Embryonic facial prominence (tissue), 1 donor: ENCODE data around the gene COBLL1.
"Not testable (repeated sequence)": the region's sequence is repeated elsewhere in the genome, so short reads cannot be mapped to it uniquely, and the experiment has no call there.

Source experiments
- DNase-seq: peaks from one replicate; pipeline ENCODE4 v3.0.0-alpha.2; 2016; ENCODE audit errors: extremely low spot score

COBLL1 gene

GRCh38 chr2:164859906-164860693 is 18.5 kb upstream of the COBLL1 start:
- not testable (repeated sequence) for DNase-seq

GRCh38 chr2:164859251-164859818 is 17.7 kb upstream of the COBLL1 start:
- no peak for DNase-seq

GRCh38 chr2:164852086-164852485 is 10.5 kb upstream of the COBLL1 start:
- DNase-seq = no peak

DNA sequence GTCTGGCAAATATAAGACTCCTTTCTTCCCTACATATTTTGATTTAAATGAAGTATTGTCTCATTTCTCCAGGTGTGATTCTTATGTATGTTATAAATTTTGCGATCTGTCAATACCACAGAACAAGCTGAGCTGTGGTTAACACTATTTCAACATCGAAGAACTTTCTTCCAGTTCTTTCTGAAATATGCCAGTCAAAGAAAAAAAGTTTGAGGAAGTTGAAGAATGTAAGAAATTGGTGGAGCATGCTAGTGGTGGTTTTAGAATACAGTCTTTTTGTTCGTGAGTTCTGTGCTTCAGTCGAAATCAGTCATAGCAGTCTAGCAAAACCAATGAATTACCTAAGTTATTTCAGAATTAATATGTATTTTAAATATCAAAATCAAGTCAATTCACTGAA is 8.6 kb upstream of the COBLL1 start:
- DNase-seq = no peak

DNA sequence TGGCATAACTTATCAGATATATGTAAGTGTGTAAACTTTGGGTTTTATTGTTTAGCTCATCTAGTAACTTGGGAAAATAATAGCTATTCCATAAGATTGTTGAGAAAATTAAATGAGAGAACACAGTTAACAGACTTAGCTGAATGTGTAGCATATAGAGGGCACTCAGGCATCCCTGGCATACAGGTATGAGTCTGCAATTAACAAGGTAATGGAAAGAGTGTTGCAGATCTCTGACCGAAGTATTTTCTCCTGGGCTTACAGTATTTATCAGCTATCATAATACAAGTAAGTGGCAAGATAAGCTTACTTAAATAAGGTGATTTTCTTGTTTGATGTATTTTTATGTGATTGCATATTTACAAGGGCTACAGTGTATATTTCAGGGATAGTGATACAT is 7.9 kb upstream of the COBLL1 start:
- no peak for DNase-seq

GRCh38 chr2:164847981-164848741 is 6.5 kb upstream of the COBLL1 start:
- no peak for DNase-seq

GRCh38 chr2:164847291-164847690 is 5.7 kb upstream of the COBLL1 start:
- DNase-seq = no peak

DNA sequence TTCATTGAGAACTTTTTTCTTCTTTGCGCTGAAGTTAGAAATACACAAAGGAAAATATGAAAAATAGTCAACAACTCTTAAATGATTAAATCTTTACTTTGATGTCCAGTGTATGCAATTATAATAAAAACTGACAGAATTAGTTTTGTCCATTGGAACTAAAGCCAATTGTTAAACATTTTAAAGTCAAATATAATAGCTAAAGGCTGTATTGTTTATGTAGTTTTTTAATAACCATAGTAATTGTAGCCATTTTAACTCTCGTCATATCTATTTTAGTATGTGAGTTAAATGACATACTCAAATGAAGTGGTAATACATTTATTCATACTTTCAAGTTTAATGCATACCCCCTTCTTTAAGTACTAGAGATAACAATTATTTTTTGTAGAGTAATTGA is 4.7 kb upstream of the COBLL1 start:
- no peak for DNase-seq

DNA sequence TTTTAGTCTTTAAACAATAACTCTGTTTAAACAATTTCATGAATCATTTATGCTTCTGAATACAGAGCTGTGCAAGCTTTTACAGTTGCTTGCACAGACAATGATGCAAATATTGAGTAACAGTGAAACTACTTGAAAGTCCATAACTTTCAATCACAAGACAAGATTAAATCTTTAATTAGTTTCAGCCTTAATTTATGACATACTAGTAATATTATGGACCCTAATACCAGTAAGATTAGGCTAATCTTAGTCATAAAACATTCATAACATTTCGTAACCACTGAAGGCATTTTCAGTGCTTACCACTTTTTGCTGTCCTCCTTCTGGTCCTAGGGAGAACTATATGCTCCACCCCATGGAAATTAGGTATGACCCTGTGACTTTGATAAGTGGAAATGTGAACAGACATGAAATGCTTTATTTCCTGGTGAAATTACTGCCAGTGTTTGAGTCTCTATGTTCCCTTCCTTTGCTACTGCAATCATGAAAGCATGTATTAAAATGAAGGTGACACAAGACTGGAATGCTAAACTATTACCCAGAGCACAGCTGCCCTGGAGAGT is 1.8 kb upstream of the COBLL1 start:
- DNase-seq = no peak

DNA sequence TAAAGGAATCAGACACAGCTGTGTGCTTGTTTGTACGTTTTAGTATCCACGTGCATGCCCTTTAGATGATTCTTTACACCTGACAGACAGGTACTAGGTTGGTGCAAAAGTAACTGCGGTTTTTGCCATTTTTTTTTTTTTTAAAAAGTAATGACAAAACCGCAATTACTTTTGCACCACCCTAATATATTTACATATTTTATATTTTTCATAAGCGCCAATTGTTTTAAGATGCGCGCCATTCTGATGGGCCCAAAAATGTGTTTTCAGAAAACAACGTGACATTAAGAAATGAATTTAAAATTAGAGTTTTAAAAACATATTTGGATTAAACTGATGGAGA is 972 bp upstream of the COBLL1 start:
- DNase-seq = no peak

- DNase-seq = peak; percentile 33
These were observed 499 bp downstream of the COBLL1 start for GRCh38 chr2:164840930-164841718.

GRCh38 chr2:164840458-164840929 is 1.1 kb downstream of the COBLL1 start:
- no peak for DNase-seq

- no peak for DNase-seq
These were observed 1.6 kb downstream of the COBLL1 start for GRCh38 chr2:164839914-164840457.

GRCh38 chr2:164837807-164838206 is 3.8 kb downstream of the COBLL1 start:
- DNase-seq = no peak

- no peak for DNase-seq
These were observed 4.7 kb downstream of the COBLL1 start for GRCh38 chr2:164836907-164837306.

- no peak for DNase-seq
These were observed 6.3 kb downstream of the COBLL1 start for GRCh38 chr2:164835302-164835701.

- DNase-seq = no peak
These were observed 9.7 kb downstream of the COBLL1 start for GRCh38 chr2:164831887-164832286.

- DNase-seq = no peak
These were observed 10.4 kb downstream of the COBLL1 start for GRCh38 chr2:164831180-164831579.

GRCh38 chr2:164826293-164827243 is 15.1 kb downstream of the COBLL1 start:
- DNase-seq = no peak

DNA sequence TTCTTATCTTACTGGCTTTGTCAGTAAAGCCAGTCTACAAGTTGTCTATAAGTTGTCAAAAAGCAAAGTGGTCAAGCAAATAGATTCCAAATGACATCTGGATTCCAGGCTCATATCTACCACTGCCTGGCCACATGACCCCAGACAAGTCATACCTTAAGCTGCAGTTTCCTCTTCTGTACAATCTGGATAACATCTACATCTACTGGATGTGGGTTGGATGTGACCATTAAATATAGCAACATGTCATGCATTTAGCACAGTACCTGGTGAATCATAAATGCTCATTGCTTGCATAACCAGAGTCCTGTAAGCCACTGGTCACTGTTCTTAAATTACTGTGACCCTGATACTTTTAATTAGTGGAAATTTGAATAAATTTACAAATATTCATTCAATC is 16.8 kb downstream of the COBLL1 start:
- no peak for DNase-seq
